SK-N-SH treated with all-trans-retinoic acid at 6 μM for 48 hours (cell line): ENCODE results near the gene TRAK1.

Experiments
- ARNTL ChIP-seq: fragments of 450-650 bp; formaldehyde crosslinking; IDR thresholded peaks from 2 replicates; pipeline ENCODE4 v1.5.0; 2020; ENCODE audit warnings: low read depth, mild to moderate bottlenecking, moderate library complexity, borderline replicate concordance
- CSDC2 ChIP-seq: fragments of 250-450 bp; sonication (Bioruptor Pico); IDR thresholded peaks from 2 replicates; pipeline ENCODE4 v1.5.0; 2020; ENCODE audit warnings: mild to moderate bottlenecking, moderate library complexity
- ISL1 ChIP-seq: fragments of 250-450 bp; sonication (Bioruptor Pico); IDR thresholded peaks from 2 replicates; pipeline ENCODE4 v2.1.2; 2022; ENCODE audit warnings: mild to moderate bottlenecking, moderate library complexity
- ZFP30 ChIP-seq: fragments of 450-650 bp; formaldehyde crosslinking; IDR thresholded peaks from 2 replicates; pipeline ENCODE4 v1.5.0; 2022; ENCODE audit warnings: mild to moderate bottlenecking, moderate library complexity

- no peak for TF ChIP-seq CSDC2 (CRISPR knock-in tag)
- TF ChIP-seq ARNTL (CRISPR knock-in tag), result no peak
- no peak for TF ChIP-seq ZFP30 (CRISPR knock-in tag)
- TF ChIP-seq ISL1, result no peak
Measured at GRCh38 chr3:42164656-42165055, 73.5 kb downstream of the TRAK1 start.
